Measurements from ENCODE around the gene TP53TG3. TPM values are rescaled to one million over a fixed set of nuclear protein-coding genes. Genes with fewer than 3 reads are reported as not detected.

Gene TP53TG3, protein sequence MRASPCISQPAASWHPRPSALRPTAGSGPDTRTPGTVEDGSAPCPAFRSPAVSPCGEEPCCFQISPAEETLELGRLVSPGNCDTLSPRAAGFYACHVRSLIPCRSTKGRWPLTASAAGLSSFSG
- not detected in 2 replicates for polyA plus RNA-seq

GRCh38 chr16:32676065-32676464 lies at the start of gene TP53TG3:
Gene TP53TG3, minus strand, starts transcription at chr16:32676165. Its CDS starts 68 bp downstream, at chr16:32676097.

